GM23248 (cell line): ENCODE results near the gene XRCC2. TPM values are rescaled to one million over a fixed set of nuclear protein-coding genes. Genes with fewer than 3 reads are reported as not detected.

ENCODE experiments used
- DNase-seq: peaks from one replicate; pipeline ENCODE4 v3.0.0-alpha.2; 2015
- H2AFZ ChIP-seq: fragments of 200-600 bp; sonication (generic); 2 replicates; pipeline ENCODE4 v1.6.1; 2016; ENCODE audit warnings: antibody characterized with exemption
- H3F3A ChIP-seq: fragments of 200-600 bp; sonication (generic); 2 replicates; pipeline ENCODE4 v1.6.1; 2016; ENCODE audit warnings: mild to moderate bottlenecking, antibody characterized with exemption, mixed run types; ENCODE audit not compliant: insufficient read depth
- H3K27ac ChIP-seq: fragments of 200-600 bp; sonication (generic); 2 replicates; pipeline ENCODE4 v1.5.1; 2016; ENCODE audit warnings: mild to moderate bottlenecking
- H3K27me3 ChIP-seq: fragments of 200-600 bp; sonication (generic); replicated peaks from 2 replicates; pipeline ENCODE4 v1.6.1; 2016; ENCODE audit warnings: mild to moderate bottlenecking; ENCODE audit not compliant: insufficient read depth
- H3K36me3 ChIP-seq: fragments of 200-600 bp; sonication (generic); 2 replicates; pipeline ENCODE4 v1.6.1; 2016; ENCODE audit warnings: low read depth, mild to moderate bottlenecking
- H3K4me1 ChIP-seq: fragments of 200-600 bp; sonication (generic); 2 replicates; pipeline ENCODE4 v1.6.1; 2016; ENCODE audit warnings: mild to moderate bottlenecking; ENCODE audit not compliant: insufficient read depth
- H3K4me2 ChIP-seq: fragments of 200-600 bp; sonication (generic); one replicate; pipeline ENCODE4 v1.6.1; 2016; ENCODE audit warnings: mild to moderate bottlenecking; ENCODE audit not compliant: unreplicated experiment
- H3K4me3 ChIP-seq: fragments of 200-600 bp; sonication (generic); 2 replicates; pipeline ENCODE4 v1.5.1; 2016; ENCODE audit warnings: mild to moderate bottlenecking
- H3K79me2 ChIP-seq: fragments of 200-600 bp; sonication (generic); 2 replicates; pipeline ENCODE4 v1.6.1; 2016; ENCODE audit warnings: mild to moderate bottlenecking; ENCODE audit not compliant: insufficient read depth
- H3K9ac ChIP-seq: fragments of 200-600 bp; sonication (generic); 2 replicates; pipeline ENCODE4 v1.6.1; 2016; ENCODE audit warnings: mild to moderate bottlenecking
- H3K9me2 ChIP-seq: fragments of 200-600 bp; sonication (generic); 2 replicates; pipeline ENCODE4 v1.6.1; 2016; ENCODE audit warnings: mixed run types, mild to moderate bottlenecking, moderate library complexity; ENCODE audit not compliant: insufficient read depth
- H3K9me3 ChIP-seq: fragments of 200-600 bp; sonication (generic); one replicate; pipeline ENCODE4 v1.6.1; 2017; ENCODE audit warnings: low read depth
- H4K20me1 ChIP-seq: fragments of 200-600 bp; sonication (generic); 2 replicates; pipeline ENCODE4 v1.6.0; 2016; ENCODE audit not compliant: insufficient read depth
- EZH2 ChIP-seq: fragments of 200-600 bp; sonication (generic); IDR thresholded peaks from 2 replicates; pipeline ENCODE4 v1.6.1; 2018; ENCODE audit warnings: antibody characterized with exemption, mild to moderate bottlenecking; ENCODE audit not compliant: insufficient read depth, poor library complexity, severe bottlenecking
- EZH2phosphoT487 ChIP-seq: fragments of 200-600 bp; sonication (generic); IDR thresholded peaks from 2 replicates; pipeline ENCODE4 v1.6.1; 2018; ENCODE audit warnings: antibody characterized with exemption, moderate library complexity, mild to moderate bottlenecking, low read depth; ENCODE audit not compliant: insufficient read depth
- WGBS, 2 experiments: methylation state at CpG; one replicate each; pipeline ENCODE4 v1.1.6; 2015 to 2017; ENCODE audit warnings: low lambda C conversion rate in 2 of 2, low coverage in 1 of 2; ENCODE audit errors: missing lambda C conversion rate in 2 of 2; 5-methylcytosine and 5-hydroxymethylcytosine counted together
- in situ Hi-C: fragments of 300-500 bp; cut with MboI; formaldehyde crosslinking; loops from 2 replicates; pipeline ENCODE4 v1.15.0; 2020
- polyA plus RNA-seq: library from polyadenylated mRNA; unstranded; fragments of >200 nt; fragmentation: Nextera tagmentation; extraction: Ambion mirVana; gene quantifications from 2 replicates; pipeline ENCODE4 v1.2.1, GENCODE V29; 2016
- total RNA-seq: library from RNA; depleted of rRNA; stranded (reverse); fragments of >200 nt; shearing (Covaris generic); gene quantifications from 2 replicates; pipeline ENCODE4 v1.2.3, GENCODE V29; 2014

XRCC2 gene
- total and polyA plus RNA-seq, 2 experiments from 2014 or later = 1.1 to 1.4 TPM

DNA sequence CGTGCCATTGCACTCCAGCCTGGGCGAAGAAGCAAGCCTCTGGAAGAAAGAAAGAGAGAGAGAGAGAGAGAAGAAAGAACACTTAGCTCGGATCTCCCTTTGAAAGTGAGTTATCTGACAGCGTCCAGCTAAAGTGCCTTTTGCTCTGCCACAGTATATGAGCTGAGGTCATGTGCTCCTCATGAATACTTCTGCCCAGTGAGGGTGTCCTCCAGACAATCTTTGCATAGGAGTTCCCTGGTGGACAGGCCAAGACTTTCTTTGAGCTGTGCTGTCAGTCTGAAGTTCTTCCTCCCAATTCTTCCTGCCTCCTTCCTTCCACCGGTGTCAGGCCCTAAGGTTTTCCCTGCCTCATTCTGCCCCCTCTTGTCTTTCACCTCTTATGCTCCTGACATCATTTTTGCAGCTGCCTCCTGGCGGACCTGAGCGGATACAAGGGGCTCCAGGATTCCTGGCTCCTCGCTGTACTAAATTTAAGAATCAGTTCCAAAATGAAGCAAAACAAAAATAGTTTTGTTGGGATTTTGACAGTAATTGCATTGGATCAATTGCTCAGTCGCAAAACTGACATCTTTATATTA, 31.9 kb downstream of the XRCC2 start:
- Histone ChIP-seq H2AFZ (no peak overlapping the region), H3K4me1 (no peaks in the 10 kb centered on the region), H3K36me3 (no peaks in the 10 kb centered on the region; the same call in 1 of the 2 replicates), H4K20me1 (no peaks in the 10 kb centered on the region), H3K9me3 (no peaks in the 10 kb centered on the region), H3K9me2 (no peaks in the 10 kb centered on the region), H3K4me3 (no peak overlapping the region), H3K79me2 (no peaks in the 10 kb centered on the region), H3F3A (no peaks in the 10 kb centered on the region), H3K4me2 (no peak overlapping the region), H3K9ac (no peak overlapping the region), H3K27me3 (no peaks in the 10 kb centered on the region), H3K27ac (no peak overlapping the region)
- WGBS, 2 experiments = 39 to 47% methylated on average over 9 of the region's 9 CpGs
- TF ChIP-seq EZH2 (no peak), EZH2phosphoT487 (no peak)
- DNase-seq = no peak
- in situ Hi-C loops = no loop called here

DNA sequence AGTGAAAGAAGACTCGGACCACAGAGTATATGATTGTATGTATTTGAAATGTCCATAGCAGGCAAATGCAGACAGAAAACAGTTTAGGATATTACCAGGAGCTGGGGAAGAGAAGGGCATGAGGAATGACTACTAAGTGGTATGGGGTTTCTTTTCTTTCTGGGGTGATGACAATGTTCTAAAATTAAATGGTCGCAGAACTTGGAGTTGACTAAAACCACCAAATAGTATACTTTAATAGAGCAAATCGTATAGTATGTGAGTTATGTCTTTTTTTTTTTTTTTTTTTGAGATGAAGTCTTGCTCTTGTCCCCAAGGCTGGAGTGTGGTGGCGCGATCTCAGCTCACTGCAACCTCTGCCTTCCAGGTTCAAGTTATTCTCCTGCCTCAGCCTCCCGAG, 34.6 kb downstream of the XRCC2 start:
- H3K4me1 ChIP-seq = no peaks in the 10 kb centered on the region
- H3K36me3 ChIP-seq = no peaks in the 10 kb centered on the region
- TF ChIP-seq EZH2phosphoT487 = no peak
- no peak for TF ChIP-seq EZH2
- no peak overlapping the region for H3K27ac ChIP-seq
- no peaks in the 10 kb centered on the region for H3K27me3 ChIP-seq
- no peaks in the 10 kb centered on the region for H3K9me2 ChIP-seq
- H3K9me3 ChIP-seq = no peaks in the 10 kb centered on the region
- no peaks in the 10 kb centered on the region for H4K20me1 ChIP-seq
- no peak overlapping the region for H3K9ac ChIP-seq
- in situ Hi-C loops = no loop called here
- 84 to 89% methylated on average over 6 of the region's 6 CpGs for WGBS, 2 experiments
- H3K4me2 ChIP-seq = no peak overlapping the region
- H3F3A ChIP-seq = no peaks in the 10 kb centered on the region
- no peaks in the 10 kb centered on the region for H3K79me2 ChIP-seq
- no peak for DNase-seq
- no peak overlapping the region for H3K4me3 ChIP-seq
- no peak overlapping the region for H2AFZ ChIP-seq

DNA sequence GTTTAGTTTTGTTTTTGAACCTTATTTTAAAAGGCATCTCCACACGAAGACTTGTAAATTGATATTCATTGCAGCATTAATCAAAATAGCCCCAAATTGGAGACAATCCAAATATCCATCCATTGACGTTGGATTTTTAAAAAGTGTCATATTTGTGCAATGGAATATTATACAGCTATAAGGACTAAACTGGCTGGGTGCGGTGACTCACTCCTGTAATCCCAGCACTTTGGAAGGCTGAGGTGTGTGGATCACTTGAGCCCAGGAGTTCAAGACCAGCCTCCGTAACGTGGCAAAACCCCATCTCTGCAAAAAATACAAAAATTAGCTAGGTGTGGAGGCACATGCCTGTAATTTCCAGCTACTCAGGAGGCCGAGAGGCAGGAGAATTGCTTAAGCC, 35.1 kb downstream of the XRCC2 start:
- in situ Hi-C loops = no loop called here
- Histone ChIP-seq H3K4me1 (no peaks in the 10 kb centered on the region), H3K79me2 (no peaks in the 10 kb centered on the region), H3F3A (no peaks in the 10 kb centered on the region), H3K9me2 (no peaks in the 10 kb centered on the region), H2AFZ (no peak overlapping the region), H3K27ac (no peak overlapping the region), H3K27me3 (no peaks in the 10 kb centered on the region), H4K20me1 (no peaks in the 10 kb centered on the region), H3K9me3 (no peaks in the 10 kb centered on the region), H3K9ac (no peak overlapping the region), H3K36me3 (no peaks in the 10 kb centered on the region), H3K4me2 (no peak overlapping the region), H3K4me3 (no peak overlapping the region)
- WGBS, 2 experiments = 66 to 69% methylated on average over 6 of the region's 6 CpGs
- TF ChIP-seq EZH2phosphoT487 (no peak), EZH2 (no peak)
- DNase-seq = no peak

DNA sequence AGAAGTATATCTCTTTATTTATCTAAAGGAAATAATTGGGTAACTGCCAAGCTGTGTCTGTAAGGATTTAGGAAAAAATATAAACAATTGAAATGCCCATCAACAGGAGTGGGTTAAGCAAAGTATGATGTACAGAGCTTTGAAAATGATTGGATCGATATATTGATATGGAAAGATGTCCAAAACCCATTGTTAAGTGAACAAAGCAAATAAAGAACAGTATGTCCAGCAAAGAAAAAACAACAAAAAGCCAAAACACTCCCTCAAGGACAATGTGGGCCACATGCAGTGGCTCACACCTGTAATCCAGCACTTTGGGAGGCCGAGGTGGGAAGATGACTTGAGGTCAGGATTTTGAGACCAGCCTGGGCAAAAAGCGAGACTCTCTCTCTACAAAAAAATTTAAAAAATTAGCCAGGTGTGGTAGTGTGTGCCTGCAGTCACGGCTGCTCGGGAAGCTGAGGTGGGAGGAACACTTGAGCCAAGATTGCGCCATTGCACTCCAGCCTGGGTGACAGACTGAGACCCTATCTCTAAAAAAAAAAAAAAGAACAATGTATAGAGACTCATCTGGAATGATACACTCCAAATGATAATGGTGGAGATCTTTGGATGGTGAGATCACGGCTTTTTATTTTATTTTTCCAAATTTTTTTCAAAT, 37.9 kb downstream of the XRCC2 start:
- Histone ChIP-seq H3K4me3 (no peak overlapping the region), H3K9ac (no peak overlapping the region), H4K20me1 (no peaks in the 10 kb centered on the region), H3K36me3 (no peaks in the 10 kb centered on the region), H3K4me2 (no peak overlapping the region), H3K27ac (no peak overlapping the region), H3K4me1 (no peaks in the 10 kb centered on the region), H3K27me3 (no peaks in the 10 kb centered on the region), H3K79me2 (no peaks in the 10 kb centered on the region), H3K9me3 (no peaks in the 10 kb centered on the region), H2AFZ (no peak overlapping the region), H3F3A (no peaks in the 10 kb centered on the region), H3K9me2 (no peaks in the 10 kb centered on the region)
- no peak for TF ChIP-seq EZH2phosphoT487
- TF ChIP-seq EZH2 = no peak
- WGBS, 2 experiments = 90 to 94% methylated on average over 7 of the region's 7 CpGs
- DNase-seq = no peak
- in situ Hi-C loops = no loop called here

DNA sequence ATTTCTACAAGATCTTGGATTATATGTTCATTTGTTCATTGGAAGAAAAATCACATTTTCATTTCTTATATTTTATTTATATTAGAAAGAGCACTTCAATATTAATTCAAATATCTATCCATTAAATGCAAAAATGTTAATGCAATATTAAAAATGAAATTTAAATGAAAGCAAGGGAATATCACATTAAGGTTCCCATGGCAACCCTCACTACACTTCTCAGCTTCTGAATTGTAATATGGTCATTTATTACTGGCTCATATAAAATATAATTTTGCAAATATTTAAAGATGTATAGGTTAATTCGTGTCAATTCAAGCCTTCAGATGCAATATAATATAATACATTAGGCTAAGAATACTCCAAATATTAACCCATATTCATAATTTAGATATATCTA, 38.8 kb downstream of the XRCC2 start:
- Histone ChIP-seq H3K79me2 (no peaks in the 10 kb centered on the region), H3K9me3 (no peaks in the 10 kb centered on the region), H3K27ac (no peak overlapping the region), H4K20me1 (no peaks in the 10 kb centered on the region), H3K27me3 (no peaks in the 10 kb centered on the region), H3F3A (no peaks in the 10 kb centered on the region), H3K4me1 (no peaks in the 10 kb centered on the region), H2AFZ (no peak overlapping the region), H3K9me2 (no peaks in the 10 kb centered on the region), H3K36me3 (no peaks in the 10 kb centered on the region), H3K4me2 (no peak overlapping the region), H3K9ac (no peak overlapping the region), H3K4me3 (no peak overlapping the region)
- TF ChIP-seq EZH2phosphoT487 = no peak
- TF ChIP-seq EZH2 = no peak
- 79 to 89% methylated on average over 1 of the region's 1 CpG for WGBS, 2 experiments
- DNase-seq = no peak
- in situ Hi-C loops = no loop called here
